HL-60 (cell line): ENCODE results near the gene ZNF281.

ENCODE experiments used
- DNase-seq, 2 experiments: peaks; one replicate each; pipeline ENCODE4 v3.0.0-alpha.2; 2010 to 2020; ENCODE audit warnings: low read depth in 1 of 2, low spot score in 1 of 2
- H3K27ac ChIP-seq: fragments of 250-450 bp; sonication (Bioruptor Pico); replicated peaks from 2 replicates; pipeline ENCODE4 v1.5.1; 2020; ENCODE audit warnings: mild to moderate bottlenecking, moderate library complexity
- H3K27me3 ChIP-seq: fragments of 250-450 bp; sonication (Bioruptor Pico); 2 replicates; pipeline ENCODE4 v1.5.1; 2021; ENCODE audit warnings: mild to moderate bottlenecking, moderate library complexity; ENCODE audit not compliant: insufficient read depth, poor library complexity, severe bottlenecking
- H3K4me3 ChIP-seq: replicated peaks from 2 replicates; pipeline ENCODE4 v1.5.1; 2011; ENCODE audit warnings: mild to moderate bottlenecking, control low read depth, low read length; ENCODE audit not compliant: insufficient read depth
- CTCF ChIP-seq: IDR thresholded peaks from one replicate; pipeline ENCODE4 v1.5.1; 2011; ENCODE audit warnings: low read length, control low read depth, inconsistent platforms; ENCODE audit not compliant: insufficient read depth
- GABPA ChIP-seq: IDR thresholded peaks from 2 replicates; pipeline ENCODE4 v1.6.1; 2012; ENCODE audit warnings: low read depth
- POLR2AphosphoS5 ChIP-seq: IDR thresholded peaks from 2 replicates; pipeline ENCODE4 v1.6.1; 2012; ENCODE audit warnings: low read depth
- REST ChIP-seq: IDR thresholded peaks from 2 replicates; pipeline ENCODE4 v1.6.1; 2012; ENCODE audit warnings: low read depth; ENCODE audit not compliant: insufficient replicate concordance
- SPI1 ChIP-seq: IDR thresholded peaks from 2 replicates; pipeline ENCODE4 v1.6.1; 2012; ENCODE audit warnings: low read depth, mild to moderate bottlenecking, borderline replicate concordance

Gene ZNF281

GRCh38 chr1:200448034-200448762 is 38.4 kb upstream of the ZNF281 start:
- DNase-seq, result no peak
- Histone ChIP-seq H3K27me3 (no peaks in the 10 kb centered on the region), H3K4me3 (no peak overlapping the region), H3K27ac (no peak overlapping the region)
- TF ChIP-seq POLR2AphosphoS5 (no peak), CTCF (no peak), SPI1 (no peak), GABPA (no peak), REST (no peak)

- TF ChIP-seq POLR2AphosphoS5 (no peak), REST (no peak), GABPA (no peak), SPI1 (no peak), CTCF (no peak)
- H3K27ac ChIP-seq, result no peak overlapping the region
- no peak for DNase-seq
- H3K4me3 ChIP-seq, result no peak overlapping the region
- H3K27me3 ChIP-seq, result no peaks in the 10 kb centered on the region
Measured at GRCh38 chr1:200445213-200445612, 35.4 kb upstream of the ZNF281 start.

- H3K27me3 ChIP-seq, result no peaks in the 10 kb centered on the region
- DNase-seq, result no peak
- H3K27ac ChIP-seq, result no peak overlapping the region
- no peak overlapping the region for H3K4me3 ChIP-seq
- TF ChIP-seq REST (no peak), CTCF (no peak), POLR2AphosphoS5 (no peak), GABPA (no peak), SPI1 (no peak)
Measured at GRCh38 chr1:200444478-200444877, 34.6 kb upstream of the ZNF281 start.
